ENCODE results near the gene ACACA.
A peak's percentile ranks its signal among the peaks of the same experiment; 100 is the strongest.
"Not testable (repeated sequence)": the region's sequence is repeated elsewhere in the genome, so short reads cannot be mapped to it uniquely, and the experiment has no call there.

Gene ACACA

GRCh38 chr17:37406635-37407461, at the start of gene ACACA, which contains the start of gene TADA2A:
ACACA (minus strand) TSS chr17:37406836; CDS start chr17:37406299, 537 bp downstream.
TADA2A (plus strand) TSS chr17:37406886; CDS start chr17:37411366, 4,480 bp downstream.
- DNase-seq (ENCODE audit: low read depth): peak; percentile 63

- no peak for DNase-seq (ENCODE audit: low read depth)
Measured at GRCh38 chr17:37450112-37450511, 43.5 kb upstream of the ACACA start.

- DNase-seq (ENCODE audit: low read depth): no peak
Measured at GRCh38 chr17:37447641-37448040, 41.0 kb upstream of the ACACA start.

- no peak for DNase-seq (ENCODE audit: low read depth)
Measured at GRCh38 chr17:37446027-37446426, 39.4 kb upstream of the ACACA start.

- DNase-seq (ENCODE audit: low read depth): not testable (repeated sequence)
Measured at GRCh38 chr17:37441369-37442014, 34.9 kb upstream of the ACACA start.

- DNase-seq (ENCODE audit: low read depth): no peak
Measured at GRCh38 chr17:37440424-37440823, 33.8 kb upstream of the ACACA start.

- DNase-seq (ENCODE audit: low read depth): no peak
Measured at GRCh38 chr17:37438141-37438540, 31.5 kb upstream of the ACACA start.

GRCh38 chr17:37432671-37433070, 26.0 kb upstream of the ACACA start:
- no peak for DNase-seq (ENCODE audit: low read depth)

GRCh38 chr17:37430051-37430627, 23.5 kb upstream of the ACACA start:
- no peak for DNase-seq (ENCODE audit: low read depth)

GRCh38 chr17:37429453-37429852, 22.8 kb upstream of the ACACA start:
- no peak for DNase-seq (ENCODE audit: low read depth)

GRCh38 chr17:37429039-37429438, 22.4 kb upstream of the ACACA start:
- no peak for DNase-seq (ENCODE audit: low read depth)

- DNase-seq (ENCODE audit: low read depth): no peak
Measured at GRCh38 chr17:37425268-37425667, 18.6 kb upstream of the ACACA start.

GRCh38 chr17:37422971-37423625, 16.5 kb upstream of the ACACA start:
- no peak for DNase-seq (ENCODE audit: low read depth)

- no peak for DNase-seq (ENCODE audit: low read depth)
Measured at GRCh38 chr17:37417852-37418251, 11.2 kb upstream of the ACACA start.

- DNase-seq (ENCODE audit: low read depth): no peak
Measured at GRCh38 chr17:37413875-37414519, 7.4 kb upstream of the ACACA start.

GRCh38 chr17:37410357-37410756, 3.7 kb upstream of the ACACA start:
- DNase-seq (ENCODE audit: low read depth): no peak

GRCh38 chr17:37408145-37408479, 1.5 kb upstream of the ACACA start:
- not testable (repeated sequence) for DNase-seq (ENCODE audit: low read depth)

- DNase-seq (ENCODE audit: low read depth): no peak
Measured at GRCh38 chr17:37405955-37406634, 541 bp downstream of the ACACA start.

GRCh38 chr17:37405522-37405921, 1.1 kb downstream of the ACACA start:
- not testable (repeated sequence) for DNase-seq (ENCODE audit: low read depth)

GRCh38 chr17:37400505-37400904, 6.1 kb downstream of the ACACA start:
- DNase-seq (ENCODE audit: low read depth): no peak

- no peak for DNase-seq (ENCODE audit: low read depth)
Measured at GRCh38 chr17:37399265-37399803, 7.3 kb downstream of the ACACA start.

Data from activated T-helper 1 cell treated with Interleukin-2 at 50 U/mL for 16 hours (primary cell).